ENCODE data around the gene IBTK.
"Not testable (repeated sequence)": the region's sequence is repeated elsewhere in the genome, so short reads cannot be mapped to it uniquely, and the experiment has no call there.

Gene IBTK

DNA sequence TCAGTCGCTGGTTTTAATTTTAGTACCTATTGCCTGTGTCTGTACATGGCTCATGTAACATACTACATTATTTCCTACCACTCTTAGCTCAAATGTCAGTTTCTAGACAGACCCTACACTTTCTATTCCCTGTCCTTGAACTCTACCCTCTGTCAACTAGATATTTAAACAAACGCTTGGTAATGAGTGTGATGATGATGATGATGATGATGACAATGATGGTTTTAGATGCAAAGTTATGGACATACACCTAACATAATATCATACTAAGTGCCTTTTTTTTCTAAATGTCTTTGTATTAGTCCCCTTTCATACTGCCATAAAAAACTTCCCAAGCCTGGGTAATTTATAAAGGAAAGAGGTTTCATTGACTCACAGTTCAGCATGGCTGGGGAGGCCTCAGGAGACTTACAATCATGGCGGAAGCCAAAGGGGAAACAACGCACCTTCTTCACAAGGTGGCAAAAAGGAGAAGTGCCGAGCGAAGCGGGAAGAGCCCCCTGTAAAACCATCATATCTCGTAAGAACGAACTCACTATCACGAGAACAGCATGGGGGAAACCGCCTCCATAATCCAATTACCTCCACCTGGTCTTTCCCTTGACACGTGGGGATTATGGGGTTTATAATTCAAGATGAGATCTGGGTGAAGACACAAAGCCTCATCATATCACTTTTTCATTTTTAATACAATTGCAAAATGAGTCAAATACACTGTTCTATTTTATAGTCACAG lies 87.1 kb downstream of the IBTK start:
- no peak for DNase-seq (ENCODE audit: low read depth)
- TF ChIP-seq, protein P1, sequence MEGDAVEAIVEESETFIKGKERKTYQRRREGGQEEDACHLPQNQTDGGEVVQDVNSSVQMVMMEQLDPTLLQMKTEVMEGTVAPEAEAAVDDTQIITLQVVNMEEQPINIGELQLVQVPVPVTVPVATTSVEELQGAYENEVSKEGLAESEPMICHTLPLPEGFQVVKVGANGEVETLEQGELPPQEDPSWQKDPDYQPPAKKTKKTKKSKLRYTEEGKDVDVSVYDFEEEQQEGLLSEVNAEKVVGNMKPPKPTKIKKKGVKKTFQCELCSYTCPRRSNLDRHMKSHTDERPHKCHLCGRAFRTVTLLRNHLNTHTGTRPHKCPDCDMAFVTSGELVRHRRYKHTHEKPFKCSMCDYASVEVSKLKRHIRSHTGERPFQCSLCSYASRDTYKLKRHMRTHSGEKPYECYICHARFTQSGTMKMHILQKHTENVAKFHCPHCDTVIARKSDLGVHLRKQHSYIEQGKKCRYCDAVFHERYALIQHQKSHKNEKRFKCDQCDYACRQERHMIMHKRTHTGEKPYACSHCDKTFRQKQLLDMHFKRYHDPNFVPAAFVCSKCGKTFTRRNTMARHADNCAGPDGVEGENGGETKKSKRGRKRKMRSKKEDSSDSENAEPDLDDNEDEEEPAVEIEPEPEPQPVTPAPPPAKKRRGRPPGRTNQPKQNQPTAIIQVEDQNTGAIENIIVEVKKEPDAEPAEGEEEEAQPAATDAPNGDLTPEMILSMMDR (conservative IDR thresholded peaks at IDR 0.05; ENCODE audit: low read length) = no peak
- no peak overlapping the region for H3K4me3 ChIP-seq (ENCODE audit: low read length)

DNA sequence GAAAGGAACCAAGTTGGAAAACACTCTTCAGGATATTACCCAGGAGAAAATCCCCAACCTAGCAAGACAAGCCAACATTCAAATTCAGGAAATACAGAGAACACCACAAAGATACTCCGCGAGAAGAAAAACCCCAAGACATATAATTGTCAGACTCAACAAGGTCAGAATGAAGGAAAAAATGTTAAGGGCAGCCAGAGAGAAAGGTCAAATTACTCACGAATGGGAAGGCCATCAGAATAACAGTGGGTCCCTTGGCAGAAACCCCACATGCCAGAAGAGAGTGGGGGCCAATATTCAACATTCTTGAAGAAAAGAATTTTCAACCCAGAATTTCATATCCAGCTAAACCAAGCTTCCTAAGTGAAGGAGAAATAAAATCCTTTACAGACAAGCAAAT lies 94.8 kb downstream of the IBTK start:
- DNase-seq (ENCODE audit: low read depth) = not testable (repeated sequence)

DNA sequence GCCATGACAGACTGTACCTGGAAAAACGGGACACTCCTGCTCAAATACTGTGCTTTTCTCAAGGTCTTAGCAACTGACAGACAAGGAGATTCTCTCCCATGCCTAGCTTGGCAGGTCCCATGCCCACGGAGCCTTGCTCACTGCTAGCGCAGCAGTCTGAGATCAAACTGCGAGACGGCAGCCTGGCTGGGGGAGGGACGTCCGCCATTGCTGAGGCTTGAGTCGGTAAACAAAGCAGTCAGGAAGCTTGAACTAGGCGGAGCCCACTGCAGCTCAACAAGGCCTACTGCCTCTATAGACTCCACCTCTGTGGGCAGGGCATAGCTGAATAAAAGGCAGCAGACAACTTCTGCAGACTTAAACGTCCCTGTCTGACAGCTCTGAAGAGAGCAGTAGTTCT lies 96.4 kb downstream of the IBTK start:
- not testable (repeated sequence) for DNase-seq (ENCODE audit: low read depth); H3K4me3 ChIP-seq (ENCODE audit: low read length)

More for the DNA sequence above, 94.8 kb downstream of the IBTK start:
- not testable (repeated sequence) for H3K4me3 ChIP-seq (ENCODE audit: low read length)

DNA sequence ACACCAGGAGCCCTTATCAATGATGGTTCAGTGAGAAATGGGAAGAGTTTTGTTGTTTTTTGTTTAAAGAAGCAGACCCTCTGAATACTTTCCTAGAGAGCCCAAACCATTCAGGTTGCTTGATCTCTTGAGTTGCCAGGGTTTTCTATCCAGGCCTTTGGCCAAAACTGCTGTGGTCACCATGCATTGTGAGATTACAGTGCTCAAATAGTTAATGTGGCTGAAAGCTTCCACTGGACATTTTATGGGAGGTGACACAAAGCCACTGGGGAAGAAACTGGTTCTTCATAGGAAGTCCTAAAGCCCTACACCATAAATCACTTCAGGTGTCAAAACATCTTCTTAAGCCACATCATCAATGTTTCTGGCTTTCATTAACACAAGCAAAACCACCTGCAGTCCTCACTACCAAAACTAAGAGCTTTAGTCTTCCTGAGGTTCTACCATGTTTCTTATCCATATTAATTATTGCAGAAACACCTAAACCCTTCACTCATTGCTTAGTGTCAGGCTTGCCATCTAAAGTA lies 101.6 kb downstream of the IBTK start:
- TF ChIP-seq, protein P1 (conservative IDR thresholded peaks at IDR 0.05; ENCODE audit: low read length) = no peak
- no peak overlapping the region for H3K4me3 ChIP-seq (ENCODE audit: low read length)
- DNase-seq (ENCODE audit: low read depth) = peak; percentile 19

DNA sequence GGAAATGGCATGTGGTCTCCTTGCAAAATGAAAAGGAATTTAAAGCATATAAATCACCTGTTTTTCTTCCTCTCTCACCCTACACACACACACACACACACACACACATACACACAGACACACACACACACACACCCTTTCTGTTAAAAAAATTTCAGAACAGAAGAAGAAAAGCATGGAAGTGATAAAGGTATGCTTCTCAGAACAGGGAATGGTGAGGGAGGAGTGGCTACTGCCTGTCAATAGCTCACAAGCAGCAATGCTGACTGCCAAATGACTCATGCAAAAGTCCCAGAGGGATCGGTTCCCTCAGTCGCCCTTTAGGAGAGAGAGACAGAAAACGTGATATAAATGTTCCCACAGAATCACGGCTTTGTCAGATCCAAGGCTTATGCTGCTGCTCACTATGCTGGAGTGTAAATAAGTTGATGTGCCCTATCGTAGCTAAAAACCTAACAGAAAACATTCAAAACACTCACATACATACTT lies 102.6 kb downstream of the IBTK start:
- peak overlapping the region; percentile 22 for H3K4me3 ChIP-seq (ENCODE audit: low read length)
- peak; percentile 94 for DNase-seq (ENCODE audit: low read depth)
- TF ChIP-seq, protein P1 (conservative IDR thresholded peaks at IDR 0.05; ENCODE audit: low read length) = no peak

DNA sequence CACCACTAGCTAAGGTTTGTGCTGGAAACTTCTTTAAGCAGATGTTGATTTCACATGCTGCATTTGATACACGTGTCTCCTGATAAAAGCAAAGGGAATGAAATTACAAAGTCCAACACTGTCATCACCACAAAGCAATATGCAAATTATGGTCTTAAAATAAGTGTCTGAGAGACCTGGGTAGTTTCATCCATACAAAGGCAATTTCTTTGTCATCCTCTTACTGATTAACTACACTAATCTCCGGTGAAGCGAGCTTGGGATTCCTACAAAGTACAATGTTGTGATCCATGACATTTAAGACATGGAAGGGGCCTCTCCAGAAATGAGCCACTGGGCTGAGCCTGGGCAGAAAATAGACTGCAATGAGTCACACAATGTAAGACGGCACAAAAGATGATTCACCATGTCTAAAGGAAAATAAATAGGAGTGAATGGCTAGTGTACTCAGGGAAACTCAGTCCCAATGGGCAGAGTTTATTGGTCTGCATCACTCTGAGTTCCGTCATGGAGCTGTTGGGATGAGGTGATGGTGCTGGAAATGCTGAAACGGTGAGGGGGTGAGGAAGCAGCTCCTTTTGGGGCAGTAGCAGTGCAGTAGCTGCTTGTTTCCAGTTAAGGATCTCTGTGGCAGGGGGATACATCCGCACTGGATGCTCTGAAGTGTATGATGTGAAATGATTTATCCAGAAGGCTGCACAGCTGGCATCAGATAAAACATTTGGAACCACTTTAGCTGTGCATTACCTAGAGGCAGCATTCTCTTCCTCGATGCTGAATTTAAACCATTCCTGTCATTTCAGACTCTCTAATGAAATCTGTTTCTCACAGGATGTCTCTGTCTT lies 103.3 kb downstream of the IBTK start:
- TF ChIP-seq, protein P1 (conservative IDR thresholded peaks at IDR 0.05; ENCODE audit: low read length) = no peak
- DNase-seq (ENCODE audit: low read depth) = peak; percentile 96

DNA sequence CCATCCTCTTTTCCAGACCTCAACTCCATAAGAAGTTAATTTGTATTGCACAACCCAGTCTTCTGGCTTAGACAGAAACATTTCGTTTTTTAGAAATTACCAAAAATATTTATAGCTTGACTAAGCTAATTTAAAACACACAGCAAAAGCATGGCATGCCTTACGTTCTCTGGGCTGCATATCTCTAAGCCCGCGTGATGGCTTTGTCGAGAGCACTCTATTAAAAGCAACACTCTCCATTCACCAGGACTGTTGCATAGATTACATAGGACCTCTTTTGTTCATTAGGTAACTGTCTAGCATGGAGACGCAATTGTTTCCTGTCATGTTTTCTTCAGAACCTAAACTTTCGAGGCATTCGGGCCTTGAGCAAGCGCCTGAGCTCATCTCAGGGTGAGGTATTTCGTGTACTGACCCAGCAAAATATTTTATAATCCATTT lies 104.5 kb downstream of the IBTK start:
- no peak overlapping the region for H3K4me3 ChIP-seq (ENCODE audit: low read length)
- TF ChIP-seq, protein P1 (conservative IDR thresholded peaks at IDR 0.05; ENCODE audit: low read length) = no peak

More for the DNA sequence above, 103.3 kb downstream of the IBTK start:
- peak overlapping the region; percentile 20 for H3K4me3 ChIP-seq (ENCODE audit: low read length)

More for the DNA sequence above, 104.5 kb downstream of the IBTK start:
- DNase-seq (ENCODE audit: low read depth) = peak; percentile 97
